PC-3 (cell line): ENCODE data around the gene NTM. TPM values are rescaled to one million over a fixed set of nuclear protein-coding genes. Genes with fewer than 3 reads are reported as not detected.

ENCODE experiments used
- ATAC-seq: fragments of 200-7000 bp; cut with Tn5 transposase; 2 replicates; pipeline ENCODE4 v1.9.1; 2020; ENCODE audit warnings: mild to moderate bottlenecking, moderate library complexity
- BruUV-seq: library from RNA; stranded (reverse); fragments of 400-500 nt; replicated peaks from 2 replicates; lab custom pipeline; 2021; lab: Mats Ljungman, UMichigan
- CTCF ChIA-PET: fragments of 300-600 bp; sonication (Branson Sonifier 250); formaldehyde crosslinking; loops from one replicate; lab custom pipeline; 2022; ENCODE audit warnings: antibody characterized with exemption; lab: Charles Lee
- POLR2A ChIA-PET: fragments of 300-600 bp; sonication (Branson Sonifier 250); formaldehyde crosslinking; loops from one replicate; lab custom pipeline; 2022; ENCODE audit warnings: antibody characterized with exemption; ENCODE audit not compliant: unreplicated experiment; lab: Charles Lee
- DNase-seq: peaks from one replicate; pipeline ENCODE4 v3.0.0-alpha.2; 2015
- H2AFZ ChIP-seq: fragments of 300-600 bp; sonication (generic); 2 replicates; pipeline ENCODE4 v1.6.0; 2016; ENCODE audit warnings: antibody characterized with exemption, low read length
- H3F3A ChIP-seq: fragments of 300-600 bp; sonication (generic); one replicate; pipeline ENCODE4 v1.6.0; 2017; ENCODE audit warnings: antibody characterized with exemption, low read length, control low read depth, mild to moderate bottlenecking; ENCODE audit not compliant: unreplicated experiment
- H3K27ac ChIP-seq: fragments of 300-600 bp; sonication (generic); 2 replicates; pipeline ENCODE4 v1.5.1; 2016; ENCODE audit warnings: mild to moderate bottlenecking, low read length
- H3K27me3 ChIP-seq: fragments of 300-600 bp; sonication (generic); 2 replicates; pipeline ENCODE4 v1.6.1; 2016; ENCODE audit warnings: low read length, mixed read lengths
- H3K36me3 ChIP-seq: fragments of 300-600 bp; sonication (generic); 2 replicates; pipeline ENCODE4 v1.6.1; 2016; ENCODE audit warnings: low read depth, mixed run types, low read length, mixed read lengths
- H3K4me1 ChIP-seq: fragments of 300-600 bp; sonication (generic); 2 replicates; pipeline ENCODE4 v1.5.1; 2016; ENCODE audit warnings: low read length; ENCODE audit not compliant: insufficient read depth
- H3K4me2 ChIP-seq: fragments of 300-600 bp; sonication (generic); 2 replicates; pipeline ENCODE4 v1.6.0; 2016; ENCODE audit warnings: low read length
- H3K4me3 ChIP-seq: fragments of 300-600 bp; sonication (generic); 2 replicates; pipeline ENCODE4 v1.5.1; 2016; ENCODE audit warnings: mild to moderate bottlenecking, low read length, mixed read lengths
- H3K79me2 ChIP-seq: fragments of 300-600 bp; sonication (generic); 2 replicates; pipeline ENCODE4 v1.6.1; 2017; ENCODE audit warnings: low read length, mixed read lengths
- H3K9ac ChIP-seq: fragments of 300-600 bp; sonication (generic); 2 replicates; pipeline ENCODE4 v1.6.0; 2016; ENCODE audit warnings: mild to moderate bottlenecking, low read length
- H3K9me2 ChIP-seq: fragments of 300-600 bp; sonication (generic); replicated peaks from 2 replicates; pipeline ENCODE4 v1.6.1; 2016; ENCODE audit warnings: mixed run types, low read length, mixed read lengths
- H3K9me3 ChIP-seq: fragments of 300-600 bp; sonication (generic); 2 replicates; pipeline ENCODE4 v1.6.1; 2016; ENCODE audit warnings: low read length, mixed read lengths
- H4K20me1 ChIP-seq: fragments of 300-600 bp; sonication (generic); 2 replicates; pipeline ENCODE4 v1.6.1; 2016; ENCODE audit warnings: low read length, mixed read lengths
- CTCF ChIP-seq: fragments of 300-600 bp; sonication (generic); conservative IDR thresholded peaks from 2 replicates; pipeline ENCODE4 v1.5.1; 2017; ENCODE audit warnings: antibody characterized with exemption, low read depth, mild to moderate bottlenecking, low read length
- EZH2 ChIP-seq: fragments of 300-600 bp; sonication (generic); IDR thresholded peaks from one replicate; pipeline ENCODE4 v1.6.1; 2017; ENCODE audit warnings: antibody characterized with exemption, mild to moderate bottlenecking, low read length; ENCODE audit not compliant: unreplicated experiment
- EZH2phosphoT487 ChIP-seq: fragments of 300-600 bp; sonication (generic); IDR thresholded peaks from 2 replicates; pipeline ENCODE4 v1.6.1; 2018; ENCODE audit warnings: mild to moderate bottlenecking, antibody characterized with exemption, low read length, borderline replicate concordance
- intact Hi-C: fragments of 100-400 bp; cut with micrococcal nuclease; formaldehyde crosslinking; loops from 2 replicates; pipeline ENCODE4 v1.9.0; 2023
- total RNA-seq: library from RNA; depleted of rRNA; stranded (reverse); fragments of >200 nt; gene quantifications from 2 replicates; pipeline ENCODE4 v1.2.3, GENCODE V29; 2014

The NTM gene
- total RNA-seq, 1 experiment from 2014 or later, result not detected

GRCh38 chr11:132073787-132074186 lies 703.4 kb downstream of the NTM start:
- Histone ChIP-seq H3K36me3 (no peaks in the 10 kb centered on the region), H3K79me2 (no peaks in the 10 kb centered on the region), H3K27ac (no peak overlapping the region; the same call in 1 of the 2 replicates), H4K20me1 (no peaks in the 10 kb centered on the region), H3K4me3 (no peak overlapping the region), H3K9me3 (peaks cover 7% of the 10 kb centered on the region), H3K27me3 (no peaks in the 10 kb centered on the region), H3K4me2 (no peak overlapping the region), H3K4me1 (peaks cover 22% of the 10 kb centered on the region), H3F3A (no peaks in the 10 kb centered on the region), H3K9me2 (no peaks in the 10 kb centered on the region), H2AFZ (no peak overlapping the region), H3K9ac (no peak overlapping the region)
- no TSS peak for BruUV-seq
- TF ChIP-seq CTCF (no peak), EZH2phosphoT487 (no peak), EZH2 (no peak)
- no peak for ATAC-seq
- ChIA-PET POLR2A (no interaction called here), CTCF (no interaction called here)
- intact Hi-C loops, result loop anchor here (5.0 kb wide), 1 partner anchor 39 kb away; no protein-coding TSS in a partner anchor
- DNase-seq, result no peak

- intact Hi-C loops, result no loop called here
- DNase-seq, result no peak
- H3K9me2 ChIP-seq, result no peaks in the 10 kb centered on the region
- no peaks in the 10 kb centered on the region for H3K27me3 ChIP-seq
- H3K79me2 ChIP-seq, result no peaks in the 10 kb centered on the region
- CTCF ChIA-PET, result no interaction called here
- peaks cover 22% of the 10 kb centered on the region for H3K4me1 ChIP-seq
- H3K36me3 ChIP-seq, result no peaks in the 10 kb centered on the region
- POLR2A ChIA-PET, result no interaction called here
- no peak for TF ChIP-seq EZH2phosphoT487
- TF ChIP-seq EZH2, result no peak
- TF ChIP-seq CTCF, result no peak
- H3K4me3 ChIP-seq, result no peak overlapping the region
- H2AFZ ChIP-seq, result no peak overlapping the region
- no peak for ATAC-seq
- no peak overlapping the region for H3K9ac ChIP-seq
- no peaks in the 10 kb centered on the region for H4K20me1 ChIP-seq
- H3K27ac ChIP-seq, result no peak overlapping the region
- peaks cover 7% of the 10 kb centered on the region for H3K9me3 ChIP-seq
- no TSS peak for BruUV-seq
- H3F3A ChIP-seq, result no peaks in the 10 kb centered on the region
- no peak overlapping the region for H3K4me2 ChIP-seq
These were observed 705.0 kb downstream of the NTM start for GRCh38 chr11:132075447-132075846.

GRCh38 chr11:132077416-132077815 lies 707.0 kb downstream of the NTM start:
- CTCF ChIA-PET, result no interaction called here
- Histone ChIP-seq H3K36me3 (no peaks in the 10 kb centered on the region), H3K9me3 (peaks cover 7% of the 10 kb centered on the region), H3F3A (no peaks in the 10 kb centered on the region), H3K27ac (no peak overlapping the region), H3K79me2 (no peaks in the 10 kb centered on the region), H4K20me1 (no peaks in the 10 kb centered on the region), H3K27me3 (no peaks in the 10 kb centered on the region), H3K4me2 (no peak overlapping the region), H3K9me2 (no peaks in the 10 kb centered on the region), H3K9ac (no peak overlapping the region), H3K4me1 (peaks cover 12% of the 10 kb centered on the region), H3K4me3 (no peak overlapping the region), H2AFZ (no peak overlapping the region)
- POLR2A ChIA-PET, result no interaction called here
- intact Hi-C loops, result no loop called here
- ATAC-seq (no peak), DNase-seq (no peak)
- BruUV-seq, result no TSS peak
- TF ChIP-seq EZH2phosphoT487 (no peak), CTCF (no peak), EZH2 (no peak)
